HG02943 (cell line): ENCODE results near the gene KNCN.

ENCODE experiments used
- ATAC-seq: cut with Tn5 transposase; IDR thresholded peaks from one replicate; pipeline ENCODE4 v1.9.1; 2021; ENCODE audit warnings: mild to moderate bottlenecking, low read depth, moderate library complexity; ENCODE audit not compliant: unreplicated experiment

Gene KNCN

GRCh38 chr1:46569884-46570725, 18.7 kb upstream of the KNCN start:
- no peak for ATAC-seq

- ATAC-seq = no peak
Measured at GRCh38 chr1:46569116-46569515, 17.7 kb upstream of the KNCN start.

- ATAC-seq = no peak
Measured at GRCh38 chr1:46568461-46568891, 17.0 kb upstream of the KNCN start.

GRCh38 chr1:46563341-46563740, 11.9 kb upstream of the KNCN start:
- no peak for ATAC-seq

- no peak for ATAC-seq
Measured at GRCh38 chr1:46562498-46562897, 11.1 kb upstream of the KNCN start.

- no peak for ATAC-seq
Measured at GRCh38 chr1:46558966-46559365, 7.5 kb upstream of the KNCN start.

- ATAC-seq = no peak
Measured at GRCh38 chr1:46558141-46558963, 6.9 kb upstream of the KNCN start.

GRCh38 chr1:46557403-46557802, 6.0 kb upstream of the KNCN start:
- ATAC-seq = no peak

- ATAC-seq = no peak
Measured at GRCh38 chr1:46556822-46557221, 5.4 kb upstream of the KNCN start.

- no peak for ATAC-seq
Measured at GRCh38 chr1:46555826-46556619, 4.6 kb upstream of the KNCN start.

- no peak for ATAC-seq
Measured at GRCh38 chr1:46554597-46555381, 3.3 kb upstream of the KNCN start.

GRCh38 chr1:46554236-46554596, 2.8 kb upstream of the KNCN start:
- ATAC-seq = no peak

GRCh38 chr1:46553506-46553905, 2.1 kb upstream of the KNCN start:
- ATAC-seq = no peak

GRCh38 chr1:46552357-46553237, 1.1 kb upstream of the KNCN start:
- ATAC-seq = no peak

GRCh38 chr1:46550751-46551231, 656 bp downstream of the KNCN start:
- no peak for ATAC-seq

GRCh38 chr1:46549697-46550681, 1.5 kb downstream of the KNCN start:
- no peak for ATAC-seq

- ATAC-seq = no peak
Measured at GRCh38 chr1:46547481-46548383, 3.7 kb downstream of the KNCN start.
